B cell (primary cell): Measurements from ENCODE around the gene C2orf78. TPM values are rescaled to one million over a fixed set of nuclear protein-coding genes. Genes with fewer than 3 reads are reported as not detected.

ENCODE experiments used
- ATAC-seq: fragments of 200-7000 bp; cut with Tn5 transposase; one replicate; pipeline ENCODE4 v1.10.0; 2021; ENCODE audit warnings: low read depth, mild to moderate bottlenecking, moderate number of reproducible peaks, moderate library complexity
- CTCF ChIA-PET: fragments of 350-600 bp; sonication (Branson Sonifier 250); formaldehyde crosslinking; loops from one replicate; lab custom pipeline; 2021; ENCODE audit warnings: antibody characterized with exemption, inconsistent platforms; lab: Charles Lee
- POLR2A ChIA-PET: fragments of 350-600 bp; sonication (Branson Sonifier 250); formaldehyde crosslinking; loops from one replicate; lab custom pipeline; 2021; ENCODE audit warnings: antibody characterized with exemption; lab: Charles Lee
- DNase-seq: peaks from one replicate; pipeline ENCODE4 v3.0.0; 2013
- H2AFZ ChIP-seq: 2 replicates; pipeline ENCODE4 v1.6.1; 2012; ENCODE audit warnings: mild to moderate bottlenecking, low read depth, low read length; ENCODE audit not compliant: insufficient read depth, poor library complexity, severe bottlenecking
- H3K27ac ChIP-seq, 2 donors: 1 replicate in 1 of 2; 2 replicates in 1 of 2; pipeline ENCODE4 v1.5.1; 2012 to 2013; ENCODE audit warnings: low read length in 2 of 2, mild to moderate bottlenecking in 2 of 2, moderate library complexity in 1 of 2
- H3K27me3 ChIP-seq, 4 experiments: fragments of 200-600 bp in 1 of 4; sonication (generic) in 1 of 4; replicated peaks in 1 of 4; 1 replicate in 2 of 4; 2 replicates in 2 of 4; pipeline versions ENCODE4 v1.6.1 to v1.7.0; 2013 to 2016; ENCODE audit warnings: low read length in 3 of 4, mild to moderate bottlenecking in 2 of 4, mixed read lengths in 1 of 4, moderate library complexity in 1 of 4; ENCODE audit not compliant: insufficient read depth in 4 of 4, control insufficient read depth in 3 of 4; ENCODE audit errors: control extremely low read depth in 1 of 4
- H3K36me3 ChIP-seq, 2 experiments: replicated peaks in 1 of 2; 1 replicate in 1 of 2; 2 replicates in 1 of 2; pipeline versions ENCODE4 v1.6.1 to v1.7.1; 2013; ENCODE audit warnings: low read length in 1 of 2; ENCODE audit not compliant: insufficient read depth in 2 of 2, control insufficient read depth in 1 of 2; ENCODE audit errors: control extremely low read depth in 1 of 2, extremely low read depth in 1 of 2
- H3K4me1 ChIP-seq, 2 donors: fragments of 200-600 bp in 1 of 2; sonication (generic) in 1 of 2; 1 replicate in 1 of 2; 2 replicates in 1 of 2; pipeline versions ENCODE4 v1.5.1 to v1.6.1; 2013 to 2017; ENCODE audit warnings: low read length in 2 of 2; ENCODE audit not compliant: control insufficient read depth in 2 of 2, insufficient read depth in 2 of 2
- H3K4me2 ChIP-seq: replicated peaks from 2 replicates; pipeline ENCODE3; 2012; ENCODE audit warnings: mild to moderate bottlenecking, low read depth, low read length; ENCODE audit not compliant: poor library complexity, severe bottlenecking
- H3K4me3 ChIP-seq, 5 experiments: fragments of 200-600 bp in 1 of 5; sonication (generic) in 1 of 5; 1 replicate in 3 of 5; 2 replicates in 2 of 5; pipeline versions ENCODE4 v1.5.1 to v1.7.0; 2011 to 2016; ENCODE audit warnings: low read length in 4 of 5, mild to moderate bottlenecking in 4 of 5, low read depth in 2 of 5, control low read depth in 1 of 5, moderate library complexity in 1 of 5; ENCODE audit not compliant: insufficient read depth in 1 of 5; ENCODE audit errors: control extremely low read depth in 1 of 5, extremely low read depth in 1 of 5
- H3K79me2 ChIP-seq: fragments of 200-600 bp; sonication (generic); one replicate; pipeline ENCODE4 v1.6.0; 2016; ENCODE audit warnings: low read length; ENCODE audit not compliant: control insufficient read depth, insufficient read depth
- H3K9ac ChIP-seq: fragments of 200-600 bp; sonication (generic); 2 replicates; pipeline ENCODE4 v1.6.1; 2017; ENCODE audit warnings: mild to moderate bottlenecking, low read length, moderate library complexity
- H3K9me3 ChIP-seq, 3 donors: one replicate each; pipeline versions ENCODE4 v1.6.1 to v1.7.1; 2013; ENCODE audit warnings: low read length in 2 of 3; ENCODE audit not compliant: control insufficient read depth in 2 of 3, insufficient read depth in 1 of 3; ENCODE audit errors: control extremely low read depth in 1 of 3
- H4K20me1 ChIP-seq: 2 replicates; pipeline ENCODE4 v1.6.0; 2012; ENCODE audit warnings: mild to moderate bottlenecking, low read length; ENCODE audit not compliant: insufficient read depth, control insufficient read depth, poor library complexity, severe bottlenecking
- H3K27ac Mint-ChIP-seq: one replicate; pipeline ENCODE4 v1.8.0; 2021; ENCODE audit warnings: mixed read lengths
- H3K27me3 Mint-ChIP-seq: one replicate; pipeline ENCODE4 v1.8.0; 2021; ENCODE audit warnings: mixed read lengths
- H3K4me1 Mint-ChIP-seq: one replicate; pipeline ENCODE4 v1.8.0; 2021; ENCODE audit warnings: mixed read lengths
- H3K4me3 Mint-ChIP-seq: one replicate; pipeline ENCODE4 v1.8.0; 2021; ENCODE audit warnings: mixed read lengths
- H3K9me3 Mint-ChIP-seq: one replicate; pipeline ENCODE4 v1.8.0; 2022; ENCODE audit warnings: mixed read lengths; ENCODE audit not compliant: insufficient read depth
- CTCF ChIP-seq: fragments of 200-600 bp; IDR thresholded peaks from one replicate; pipeline ENCODE4 v1.8.0; 2022; ENCODE audit warnings: antibody characterized with exemption, mild to moderate bottlenecking
- EZH2 ChIP-seq: IDR thresholded peaks from 2 replicates; pipeline ENCODE4 v1.6.1; 2012; ENCODE audit warnings: borderline replicate concordance, low read depth, mild to moderate bottlenecking, moderate library complexity, low read length; ENCODE audit not compliant: insufficient read depth, poor library complexity, severe bottlenecking
- WGBS: methylation state at CpG from one replicate; pipeline ENCODE4 v1.1.5; 2013; ENCODE audit warnings: missing lambda C conversion rate; ENCODE audit not compliant: insufficient coverage; 5-methylcytosine and 5-hydroxymethylcytosine counted together
- intact Hi-C: fragments of 100-400 bp; cut with micrococcal nuclease; formaldehyde crosslinking; loops from one replicate; pipeline ENCODE4 v1.10.0; 2022
- polyA plus RNA-seq: library from polyadenylated mRNA; depleted of rRNA; stranded (reverse); fragments of >200 nt; gene quantifications from 2 replicates; pipeline ENCODE4 v1.2.3, GENCODE V29; 2012
- total RNA-seq, 2 donors: library from RNA; stranded (reverse); fragments of 120-200 nt in 1 of 2; gene quantifications; 1 replicate in 1 of 2; 2 replicates in 1 of 2; pipeline versions ENCODE4 v1.2.3 to v1.2.4, GENCODE V29; 2013 to 2022

Gene C2orf78
- total and polyA plus RNA-seq, 2 donors (not counting 1 experiment from before 2014, with no cell fraction given): not detected

DNA sequence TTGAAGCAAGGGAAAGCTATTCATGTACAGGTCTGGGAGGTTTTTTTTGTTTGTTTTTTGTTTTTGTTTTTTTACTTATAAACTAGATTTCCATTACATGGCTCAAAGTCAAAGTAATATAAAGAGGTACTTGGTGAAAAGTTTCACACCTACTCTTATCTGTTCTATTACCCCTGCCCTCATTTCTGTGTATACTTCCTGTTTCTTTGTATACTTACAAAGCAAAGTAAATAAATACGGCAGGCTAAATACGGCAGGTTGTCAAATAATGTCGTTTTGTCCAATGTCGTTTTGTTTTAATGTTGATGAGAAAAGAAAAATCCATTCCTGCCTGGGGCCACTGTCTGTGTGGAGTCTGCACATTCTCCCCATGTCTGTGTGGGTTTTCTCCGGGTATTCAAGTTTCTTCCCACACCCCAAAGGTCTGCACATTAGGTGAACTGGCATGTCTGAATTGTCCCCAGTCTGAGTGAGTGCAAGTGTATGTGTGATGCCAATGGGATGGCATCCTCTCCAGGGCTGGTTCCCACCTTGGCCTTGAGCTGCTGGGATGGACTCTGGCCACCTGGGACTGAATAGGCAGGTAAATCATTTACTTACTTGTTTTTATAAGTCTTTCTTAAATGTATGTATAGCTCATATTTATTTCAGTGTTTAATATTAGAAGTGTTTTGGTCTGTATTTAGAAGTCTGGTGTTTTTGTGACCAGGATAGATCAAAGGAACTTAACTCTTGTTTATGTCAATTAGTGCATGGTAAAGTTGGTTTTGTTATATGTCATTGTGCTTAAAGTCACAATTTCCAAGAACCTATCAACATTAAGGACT lies 58.1 kb downstream of the C2orf78 start:
- no peak overlapping the region for H3K4me3 Mint-ChIP-seq
- intact Hi-C loops: no loop called here
- TF ChIP-seq CTCF (no peak), EZH2 (no peak)
- Histone ChIP-seq H3K9ac (no peak overlapping the region), H3K9me3 (no peaks in the 10 kb centered on the region), H3K27me3 (no peaks in the 10 kb centered on the region), H3K79me2 (peaks cover 5% of the 10 kb centered on the region), H4K20me1 (peaks cover 16% of the 10 kb centered on the region), H3K27ac (no peak overlapping the region), H2AFZ (no peak overlapping the region), H3K36me3 (peaks cover 3 to 52% of the 10 kb centered on the region in 2 experiments), H3K4me2 (no peak overlapping the region), H3K4me3 (no peak overlapping the region), H3K4me1 (no peaks in the 10 kb centered on the region)
- ATAC-seq (no peak), DNase-seq (no peak)
- peaks cover 9% of the 10 kb centered on the region for H3K4me1 Mint-ChIP-seq
- POLR2A ChIA-PET: no interaction called here
- WGBS: no CpG with 5 or more reads among the region's 5 CpGs
- H3K9me3 Mint-ChIP-seq: no peaks in the 10 kb centered on the region
- CTCF ChIA-PET: interaction anchor here (0.7 to 2.1 kb wide), 3 partner anchors 12 to 144 kb away, joined by 3 to 6 read pairs (median 3); partner anchors contain the start of gene STAMBP
- no peak overlapping the region for H3K27ac Mint-ChIP-seq
- H3K27me3 Mint-ChIP-seq: no peaks in the 10 kb centered on the region

GRCh38 chr2:73842739-73843019 lies 58.7 kb downstream of the C2orf78 start:
- no peak overlapping the region for H3K4me2 ChIP-seq

More at GRCh38 chr2:73842739-73843019, 58.7 kb downstream of the C2orf78 start:
- no peak overlapping the region for H3K27ac ChIP-seq
- no peak for TF ChIP-seq EZH2
- no peak for TF ChIP-seq CTCF
- no peak for ATAC-seq
- intact Hi-C loops: no loop called here
- H3K9me3 ChIP-seq: no peaks in the 10 kb centered on the region
- Mint-ChIP-seq H3K4me1 (peaks cover 8% of the 10 kb centered on the region), H3K27me3 (no peaks in the 10 kb centered on the region), H3K4me3 (no peak overlapping the region), H3K27ac (no peak overlapping the region), H3K9me3 (no peaks in the 10 kb centered on the region)
- no peak overlapping the region for H3K4me3 ChIP-seq
- peaks cover 5% of the 10 kb centered on the region for H3K79me2 ChIP-seq
- H4K20me1 ChIP-seq: peaks cover 16% of the 10 kb centered on the region
- no peak for DNase-seq
- no peaks in the 10 kb centered on the region for H3K4me1 ChIP-seq
- WGBS: no CpG with 5 or more reads among the region's 1 CpG
- no peak overlapping the region for H2AFZ ChIP-seq
- no peak overlapping the region for H3K9ac ChIP-seq
- H3K36me3 ChIP-seq: peaks cover 7 to 58% of the 10 kb centered on the region in 2 experiments
- POLR2A ChIA-PET: no interaction called here
- H3K27me3 ChIP-seq: no peaks in the 10 kb centered on the region
- CTCF ChIA-PET: interaction anchor here (0.7 to 2.1 kb wide), 2 partner anchors 14 to 144 kb away, joined by 3 to 6 read pairs; partner anchors contain the start of gene STAMBP
